CD14-positive monocyte (primary cell): ENCODE results near the gene SENP8. TPM values are rescaled to one million over a fixed set of nuclear protein-coding genes. Genes with fewer than 3 reads are reported as not detected.

Source experiments
- DNase-seq, 3 donors: peaks; one replicate each; pipeline ENCODE4 v3.0.0-alpha.2; 2011 to 2022
- H2AFZ ChIP-seq: 2 replicates; pipeline ENCODE4 v1.6.0; 2012; ENCODE audit warnings: mild to moderate bottlenecking, low read depth, low read length, inconsistent platforms; ENCODE audit not compliant: insufficient read depth, poor library complexity, severe bottlenecking
- H3K27ac ChIP-seq, 2 donors: 1 replicate in 1 of 2; 2 replicates in 1 of 2; pipeline ENCODE4 v1.5.1; 2012 to 2013; ENCODE audit warnings: low read length in 2 of 2, control low read depth in 1 of 2, inconsistent platforms in 1 of 2, low read depth in 1 of 2, mild to moderate bottlenecking in 1 of 2
- H3K27me3 ChIP-seq, 2 donors: one replicate each; pipeline versions ENCODE4 v1.6.0 to v1.6.1; 2011 to 2013; ENCODE audit warnings: low read length in 2 of 2; ENCODE audit not compliant: control insufficient read depth in 2 of 2, insufficient read depth in 2 of 2
- H3K36me3 ChIP-seq, 2 donors: replicated peaks in 1 of 2; 1 replicate in 1 of 2; 2 replicates in 1 of 2; pipeline versions ENCODE4 v1.5.1 to v1.6.1; 2012 to 2013; ENCODE audit warnings: low read length in 2 of 2, control low read depth in 1 of 2, inconsistent platforms in 1 of 2, mild to moderate bottlenecking in 1 of 2; ENCODE audit not compliant: insufficient read depth in 2 of 2, control insufficient read depth in 1 of 2
- H3K4me1 ChIP-seq, 2 donors: 1 replicate in 1 of 2; 2 replicates in 1 of 2; pipeline versions ENCODE4 v1.5.1 to v1.6.1; 2012 to 2013; ENCODE audit warnings: low read length in 2 of 2, control low read depth in 1 of 2, inconsistent platforms in 1 of 2, mild to moderate bottlenecking in 1 of 2, moderate library complexity in 1 of 2; ENCODE audit not compliant: insufficient read depth in 2 of 2, control insufficient read depth in 1 of 2
- H3K4me2 ChIP-seq: replicated peaks from 2 replicates; pipeline ENCODE3; 2012; ENCODE audit warnings: low read length, moderate library complexity, mild to moderate bottlenecking; ENCODE audit not compliant: poor library complexity, severe bottlenecking; ENCODE audit errors: extremely low read depth
- H3K4me3 ChIP-seq, 3 experiments: fragments of 200-600 bp in 1 of 3; sonication (generic) in 1 of 3; replicated peaks in 1 of 3; 1 replicate in 2 of 3; 2 replicates in 1 of 3; pipeline ENCODE4 v1.5.1; 2011 to 2013; ENCODE audit warnings: low read length in 3 of 3, mild to moderate bottlenecking in 3 of 3, control low read depth in 2 of 3, low read depth in 2 of 3, inconsistent platforms in 1 of 3, moderate library complexity in 1 of 3
- H3K79me2 ChIP-seq: 2 replicates; pipeline ENCODE4 v1.6.0; 2012; ENCODE audit warnings: mild to moderate bottlenecking, control low read depth, inconsistent platforms, low read length, moderate library complexity; ENCODE audit not compliant: insufficient read depth
- H3K9ac ChIP-seq: 2 replicates; pipeline ENCODE4 v1.6.0; 2017; ENCODE audit warnings: low read length, mild to moderate bottlenecking; ENCODE audit not compliant: insufficient read depth, poor library complexity, severe bottlenecking
- H3K9me3 ChIP-seq, 2 donors: replicated peaks in 1 of 2; 1 replicate in 1 of 2; 2 replicates in 1 of 2; pipeline versions ENCODE4 v1.5.1 to v1.6.1; 2012 to 2013; ENCODE audit warnings: low read length in 2 of 2, control low read depth in 1 of 2; ENCODE audit not compliant: control insufficient read depth in 1 of 2, insufficient read depth in 1 of 2
- H4K20me1 ChIP-seq: 2 replicates; pipeline ENCODE4 v1.6.0; 2012; ENCODE audit warnings: mild to moderate bottlenecking, low read length, control low read depth, moderate library complexity; ENCODE audit not compliant: insufficient read depth
- H3K27ac Mint-ChIP-seq, 7 donors: one replicate each; pipeline ENCODE4 v1.8.0; 2020; ENCODE audit warnings: mild to moderate bottlenecking in 7 of 7, mixed read lengths in 7 of 7, moderate library complexity in 6 of 7, inconsistent platforms in 2 of 7
- H3K27me3 Mint-ChIP-seq, 3 donors: one replicate each; pipeline ENCODE4 v1.8.0; 2021 to 2022; ENCODE audit warnings: low read depth in 3 of 3, mild to moderate bottlenecking in 3 of 3, mixed read lengths in 3 of 3, moderate library complexity in 3 of 3, inconsistent platforms in 1 of 3
- H3K36me3 Mint-ChIP-seq, 2 donors: one replicate each; pipeline ENCODE4 v1.8.0; 2020; ENCODE audit warnings: mixed read lengths in 2 of 2, inconsistent platforms in 1 of 2, mild to moderate bottlenecking in 1 of 2
- H3K4me1 Mint-ChIP-seq: one replicate; pipeline ENCODE4 v1.8.0; 2020; ENCODE audit warnings: mild to moderate bottlenecking, mixed read lengths
- H3K4me3 Mint-ChIP-seq, 2 donors: one replicate each; pipeline ENCODE4 v1.8.0; 2020; ENCODE audit warnings: mild to moderate bottlenecking in 2 of 2, mixed read lengths in 2 of 2, moderate library complexity in 1 of 2
- H3K9me3 Mint-ChIP-seq, 7 donors: one replicate each; pipeline ENCODE4 v1.8.0; 2020 to 2022; ENCODE audit warnings: mixed read lengths in 7 of 7, mild to moderate bottlenecking in 6 of 7, moderate library complexity in 6 of 7, inconsistent platforms in 2 of 7
- CTCF ChIP-seq: fragments of 200-600 bp; IDR thresholded peaks from one replicate; pipeline ENCODE4 v1.8.0; 2022; ENCODE audit warnings: antibody characterized with exemption, mild to moderate bottlenecking
- WGBS: methylation state at CpG from one replicate; pipeline ENCODE4 v1.1.5; 2013; ENCODE audit warnings: missing lambda C conversion rate; ENCODE audit not compliant: insufficient coverage; 5-methylcytosine and 5-hydroxymethylcytosine counted together
- intact Hi-C, 2 donors: fragments of 100-400 bp; cut with micrococcal nuclease; formaldehyde crosslinking; loops; one replicate each; pipeline versions ENCODE4 v1.15.0 to v1.15.1; 2023
- polyA plus RNA-seq, 3 donors: library from polyadenylated mRNA; depleted of rRNA in 1 of 3; unstranded in 2 of 3; stranded (reverse) in 1 of 3; fragments of 300-500 nt in 2 of 3; fragments of >200 nt in 1 of 3; fragmentation: Illumina TruSeq in 2 of 3; gene quantifications; 1 replicate in 2 of 3; 2 replicates in 1 of 3; pipeline ENCODE4 v1.2.3, GENCODE V29; 2012 to 2021

The SENP8 gene
- polyA plus RNA-seq, 3 donors = 0.52 to 1.4 (median 0.79) TPM

- Histone ChIP-seq H3K9ac (no peak overlapping the region), H3K27me3 (no peaks in the 10 kb centered on the region), H3K4me2 (no peak overlapping the region), H3K36me3 (no peaks in the 10 kb centered on the region), H4K20me1 (no peaks in the 10 kb centered on the region), H3K9me3 (no peaks in the 10 kb centered on the region), H3K79me2 (no peaks in the 10 kb centered on the region), H3K4me1 (no peaks in the 10 kb centered on the region), H2AFZ (no peak overlapping the region), H3K4me3 (no peak overlapping the region), H3K27ac (no peak overlapping the region)
- H3K4me3 Mint-ChIP-seq = no peak overlapping the region
- intact Hi-C loops = no loop called here
- no peak for TF ChIP-seq CTCF
- peaks cover 6% of the 10 kb centered on the region for H3K4me1 Mint-ChIP-seq
- no peaks in the 10 kb centered on the region for H3K36me3 Mint-ChIP-seq
- 100% methylated on average over 3 of the region's 4 CpGs for WGBS
- H3K27me3 Mint-ChIP-seq = no peaks in the 10 kb centered on the region
- no peak for DNase-seq
- H3K9me3 Mint-ChIP-seq = no peaks in the 10 kb centered on the region
- H3K27ac Mint-ChIP-seq = no peak overlapping the region
Measured at GRCh38 chr15:72139667-72140066, 21.5 kb downstream of the SENP8 start.

- WGBS = no CpG with 5 or more reads among the region's 3 CpGs
- no peaks in the 10 kb centered on the region for H3K36me3 Mint-ChIP-seq
- TF ChIP-seq CTCF = no peak
Measured at GRCh38 chr15:72140088-72140487, 21.9 kb downstream of the SENP8 start.

More at GRCh38 chr15:72140088-72140487, 21.9 kb downstream of the SENP8 start:
- peaks cover 6% of the 10 kb centered on the region for H3K4me1 Mint-ChIP-seq
- no peaks in the 10 kb centered on the region for H3K4me1 ChIP-seq
- no peak overlapping the region for H2AFZ ChIP-seq
- H3K9ac ChIP-seq = no peak overlapping the region
- H3K36me3 ChIP-seq = no peaks in the 10 kb centered on the region
- no peak overlapping the region for H3K4me2 ChIP-seq
- intact Hi-C loops = no loop called here
- H3K9me3 Mint-ChIP-seq = no peaks in the 10 kb centered on the region
- H3K4me3 Mint-ChIP-seq = no peak overlapping the region
- no peaks in the 10 kb centered on the region for H3K27me3 ChIP-seq
- H3K27ac Mint-ChIP-seq = no peak overlapping the region
- no peaks in the 10 kb centered on the region for H3K79me2 ChIP-seq
- H3K9me3 ChIP-seq = no peaks in the 10 kb centered on the region
- H3K27me3 Mint-ChIP-seq = no peaks in the 10 kb centered on the region
- H3K4me3 ChIP-seq = no peak overlapping the region
- no peak for DNase-seq
- H4K20me1 ChIP-seq = no peaks in the 10 kb centered on the region
- no peak overlapping the region for H3K27ac ChIP-seq
